Kidney epithelial cell (primary cell): ENCODE data around the gene MRPS26. TPM values are rescaled to one million over a fixed set of nuclear protein-coding genes. Genes with fewer than 3 reads are reported as not detected.
A peak's percentile ranks its signal among the peaks of the same experiment; 100 is the strongest.
"Not testable (repeated sequence)": the region's sequence is repeated elsewhere in the genome, so short reads cannot be mapped to it uniquely, and the experiment has no call there.

Source experiments
- DNase-seq: peaks from one replicate; pipeline ENCODE4 v3.0.0-alpha.2; 2010; ENCODE audit warnings: low read depth
- H3K27me3 ChIP-seq: 2 replicates; pipeline ENCODE4 v1.6.0; 2011; ENCODE audit warnings: low read length; ENCODE audit not compliant: control insufficient read depth, insufficient read depth
- H3K36me3 ChIP-seq: 2 replicates; pipeline ENCODE4 v1.5.1; 2011; ENCODE audit warnings: low read length; ENCODE audit not compliant: control insufficient read depth, insufficient read depth
- H3K4me3 ChIP-seq: 2 replicates; pipeline ENCODE4 v1.5.1; 2011; ENCODE audit warnings: low read depth, mild to moderate bottlenecking, control low read depth, low read length
- total RNA-seq: library from RNA; depleted of rRNA; stranded (reverse); fragments of >200 nt; gene quantifications from 2 replicates; pipeline ENCODE4 v1.2.3, GENCODE V29; 2015
- TF ChIP-seq, protein P1 (sequence below): IDR thresholded peaks from 2 replicates; pipeline ENCODE4 v1.5.1; 2011; ENCODE audit warnings: mild to moderate bottlenecking, moderate library complexity, low read length, control low read depth, inconsistent platforms; ENCODE audit not compliant: insufficient read depth, poor library complexity, severe bottlenecking

Gene MRPS26
- total RNA-seq, 1 donor from 2014 or later = 80.8 TPM

DNA sequence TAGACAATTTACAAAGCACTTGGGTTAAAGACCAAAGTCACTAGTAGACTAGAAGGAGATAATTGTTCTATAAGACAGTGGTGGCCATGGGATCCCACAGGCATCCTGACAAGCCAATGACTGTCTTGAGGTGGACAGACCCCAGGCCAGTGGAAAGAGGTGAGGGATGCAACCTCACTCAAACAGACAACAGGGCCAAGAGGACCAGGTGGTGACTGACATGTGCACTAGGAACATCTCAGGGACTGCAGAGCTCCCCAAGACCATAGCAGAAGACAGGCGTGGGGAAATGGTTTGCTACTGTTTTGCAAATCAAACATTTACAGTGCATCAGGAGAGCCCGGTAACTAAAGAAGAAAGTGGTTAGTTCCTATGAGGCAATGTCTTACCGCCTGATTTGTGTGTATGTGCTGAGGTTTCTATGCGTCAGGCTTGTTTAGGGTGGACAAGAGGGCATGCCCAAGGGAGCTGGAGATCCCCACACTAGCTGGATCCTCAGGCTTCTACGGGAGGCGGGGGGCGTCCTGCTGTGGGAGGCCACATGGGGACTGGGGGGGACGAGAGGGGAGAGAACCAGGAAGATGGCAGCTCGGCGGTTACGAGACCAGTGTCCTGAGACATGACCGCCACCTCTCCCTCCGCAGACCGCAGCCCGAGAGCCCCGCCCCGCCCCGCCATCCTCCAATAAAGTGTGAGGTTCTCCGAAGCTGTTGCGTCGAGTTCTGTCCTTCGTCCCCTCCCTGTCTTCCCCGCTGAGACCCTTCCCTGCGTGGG, 623 bp upstream of the MRPS26 start:
- Histone ChIP-seq H3K27me3 (no peaks in the 10 kb centered on the region), H3K4me3 (peak overlapping the region; percentile 54), H3K36me3 (peaks cover 7% of the 10 kb centered on the region)
- no peak for DNase-seq
- TF ChIP-seq, protein P1, sequence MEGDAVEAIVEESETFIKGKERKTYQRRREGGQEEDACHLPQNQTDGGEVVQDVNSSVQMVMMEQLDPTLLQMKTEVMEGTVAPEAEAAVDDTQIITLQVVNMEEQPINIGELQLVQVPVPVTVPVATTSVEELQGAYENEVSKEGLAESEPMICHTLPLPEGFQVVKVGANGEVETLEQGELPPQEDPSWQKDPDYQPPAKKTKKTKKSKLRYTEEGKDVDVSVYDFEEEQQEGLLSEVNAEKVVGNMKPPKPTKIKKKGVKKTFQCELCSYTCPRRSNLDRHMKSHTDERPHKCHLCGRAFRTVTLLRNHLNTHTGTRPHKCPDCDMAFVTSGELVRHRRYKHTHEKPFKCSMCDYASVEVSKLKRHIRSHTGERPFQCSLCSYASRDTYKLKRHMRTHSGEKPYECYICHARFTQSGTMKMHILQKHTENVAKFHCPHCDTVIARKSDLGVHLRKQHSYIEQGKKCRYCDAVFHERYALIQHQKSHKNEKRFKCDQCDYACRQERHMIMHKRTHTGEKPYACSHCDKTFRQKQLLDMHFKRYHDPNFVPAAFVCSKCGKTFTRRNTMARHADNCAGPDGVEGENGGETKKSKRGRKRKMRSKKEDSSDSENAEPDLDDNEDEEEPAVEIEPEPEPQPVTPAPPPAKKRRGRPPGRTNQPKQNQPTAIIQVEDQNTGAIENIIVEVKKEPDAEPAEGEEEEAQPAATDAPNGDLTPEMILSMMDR = no peak

GRCh38 chr20:3046677-3047462, 1.0 kb downstream of the MRPS26 start:
- peak overlapping the region; percentile 54 for H3K4me3 ChIP-seq
- H3K27me3 ChIP-seq = no peaks in the 10 kb centered on the region
- DNase-seq = no peak
- TF ChIP-seq, protein P1 = no peak
- peaks cover 6% of the 10 kb centered on the region for H3K36me3 ChIP-seq

DNA sequence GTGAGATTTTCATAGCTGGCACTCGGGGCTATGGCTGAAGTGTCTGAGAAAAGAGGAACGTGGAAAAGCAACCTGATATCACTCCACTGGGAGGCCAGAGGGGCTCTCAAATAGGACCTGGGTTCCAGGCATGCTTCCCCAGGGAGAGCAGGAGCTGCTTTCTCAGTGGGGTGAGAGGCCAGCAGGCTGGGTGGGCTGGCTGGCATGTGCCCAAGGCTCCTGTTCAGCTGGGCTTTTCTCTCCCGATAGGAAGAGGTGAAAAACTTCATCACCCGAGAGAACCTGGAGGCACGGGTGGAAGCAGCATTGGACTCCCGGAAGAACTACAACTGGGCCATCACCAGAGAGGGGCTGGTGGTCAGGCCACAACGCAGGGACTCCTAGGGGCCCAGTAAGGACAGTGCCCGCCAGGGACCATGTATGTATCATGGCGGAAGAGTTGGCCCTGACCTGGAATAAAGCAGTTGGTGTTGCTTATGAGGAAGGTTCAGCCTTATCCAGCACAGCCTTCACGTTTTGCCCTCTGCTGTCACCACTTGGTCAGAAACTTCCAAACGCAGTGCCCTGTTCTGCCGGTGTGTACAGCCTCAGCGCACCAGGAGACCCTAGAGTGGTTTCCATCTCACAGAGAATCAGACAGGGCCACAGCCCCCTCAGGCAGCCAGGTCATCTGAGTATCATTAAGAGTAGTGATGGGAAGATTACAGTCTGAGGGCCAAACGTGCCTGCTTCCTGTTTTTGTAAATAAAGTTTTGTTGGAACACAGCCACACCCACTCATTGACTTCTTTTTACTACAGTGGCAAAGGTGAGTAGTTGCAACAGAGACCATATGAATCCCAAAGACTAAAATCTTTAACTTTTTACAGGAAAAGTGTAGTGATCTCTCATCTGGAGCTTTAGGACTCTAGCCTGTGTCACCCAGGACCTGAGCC, 1.9 kb downstream of the MRPS26 start:
- no peak overlapping the region for H3K4me3 ChIP-seq
- TF ChIP-seq, protein P1 = no peak

DNA sequence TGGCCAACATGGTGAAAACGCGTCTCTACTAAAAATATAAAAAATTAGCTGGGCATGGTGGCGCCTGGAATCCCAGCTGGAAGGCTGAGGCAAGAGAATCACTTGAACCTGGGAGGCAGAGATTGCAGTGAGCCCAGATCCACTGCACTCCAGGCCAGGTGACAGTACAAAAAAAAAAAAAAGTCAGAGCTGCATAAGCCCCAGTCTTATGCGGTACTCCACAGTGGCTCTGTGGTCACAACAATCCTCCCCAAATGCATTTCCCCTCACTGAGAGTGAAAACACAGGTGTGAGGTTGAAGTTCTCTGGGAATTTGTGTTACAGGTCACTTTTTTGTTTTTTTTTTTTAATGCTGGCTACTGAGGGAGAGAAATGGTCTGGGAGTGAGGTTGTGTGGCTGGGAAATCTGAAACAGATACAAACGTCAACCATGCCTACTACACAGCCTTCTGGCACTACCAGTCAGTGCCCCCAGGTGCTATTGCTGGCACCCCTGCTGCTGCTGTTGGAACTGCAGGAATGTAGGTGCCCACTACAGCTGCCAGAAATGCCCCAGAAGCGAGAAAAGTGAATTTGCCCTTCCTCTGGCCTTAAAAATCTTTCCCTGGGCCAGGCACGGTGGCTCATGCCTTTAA, 5.7 kb downstream of the MRPS26 start:
- no peak overlapping the region for H3K4me3 ChIP-seq
- no peak for DNase-seq
- peaks cover 6% of the 10 kb centered on the region for H3K36me3 ChIP-seq
- no peaks in the 10 kb centered on the region for H3K27me3 ChIP-seq
- TF ChIP-seq, protein P1 = no peak

More for the DNA sequence above, 1.9 kb downstream of the MRPS26 start:
- Histone ChIP-seq H3K36me3 (peaks cover 6% of the 10 kb centered on the region), H3K27me3 (no peaks in the 10 kb centered on the region)
- DNase-seq = no peak

DNA sequence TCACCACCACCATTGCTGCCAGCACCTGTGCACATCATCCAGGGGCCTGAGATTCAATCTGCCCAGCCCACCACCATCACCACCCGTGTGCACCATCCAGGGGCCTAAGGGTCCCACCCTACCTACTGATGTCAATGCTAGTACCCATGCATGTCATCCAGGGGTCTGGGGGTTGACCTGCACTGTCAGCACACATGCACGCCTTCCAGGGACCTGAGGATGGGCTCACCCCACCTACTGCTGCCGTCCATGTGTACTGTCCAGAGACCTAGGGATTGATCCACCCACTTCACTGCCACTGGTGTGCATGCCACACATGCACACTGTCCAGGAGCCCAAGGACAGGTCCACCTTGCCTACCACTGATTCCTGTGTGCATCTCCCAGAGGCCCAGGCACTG, 13.6 kb downstream of the MRPS26 start:
- Histone ChIP-seq H3K4me3 (no peak overlapping the region), H3K36me3 (no peaks in the 10 kb centered on the region), H3K27me3 (no peaks in the 10 kb centered on the region)
- no peak for DNase-seq
- TF ChIP-seq, protein P1 = no peak

DNA sequence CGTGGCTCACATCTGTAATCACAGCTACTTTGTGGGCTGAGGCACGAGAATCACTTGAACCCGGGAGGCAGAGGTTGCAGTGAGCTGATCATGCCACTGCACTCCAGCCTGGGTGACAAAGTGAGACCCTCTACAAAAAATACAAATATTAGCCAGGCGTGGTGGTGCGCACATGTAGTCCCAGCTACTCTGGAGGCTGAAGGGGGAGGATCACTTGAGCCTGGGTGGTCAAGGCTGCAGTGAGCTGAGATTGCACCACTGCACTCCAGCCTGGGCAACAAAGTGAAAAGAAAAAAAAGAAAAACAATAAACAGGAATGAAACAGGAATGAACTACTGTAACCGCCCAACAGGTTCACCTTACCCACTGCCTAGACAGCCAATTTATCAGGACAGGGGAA, 18.3 kb downstream of the MRPS26 start:
- H3K4me3 ChIP-seq, DNase-seq, H3K36me3 ChIP-seq, H3K27me3 ChIP-seq: not testable (repeated sequence)
